Measurements from ENCODE around the gene PRDX2.

Gene PRDX2

DNA sequence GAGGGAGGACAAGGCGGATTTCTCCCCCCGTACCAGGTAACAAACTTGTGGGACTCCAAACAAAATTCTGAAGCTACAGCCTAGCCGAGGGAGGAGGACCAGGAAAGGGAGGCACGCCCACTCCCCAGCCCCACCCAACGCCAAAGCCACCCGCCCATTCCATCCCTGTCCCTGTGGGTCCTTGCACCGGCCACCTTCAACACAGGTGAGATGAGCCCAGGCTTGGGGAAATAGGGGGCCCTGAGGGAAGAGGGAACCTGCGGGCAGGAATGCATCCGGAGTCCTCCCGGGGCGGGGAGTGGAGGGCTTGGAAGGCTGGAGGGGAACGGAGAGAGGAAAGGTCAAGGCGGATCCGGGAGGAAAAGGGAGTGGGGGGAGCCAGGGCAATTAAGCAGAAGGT, 50.0 kb downstream of the PRDX2 start, which contains the start of gene BEST2:
TSS of gene BEST2 (plus strand) at position 157 of the 400 bp plus-strand sequence. CDS start 802 bp downstream, outside the sequence.
- no peak for DNase-seq

DNA sequence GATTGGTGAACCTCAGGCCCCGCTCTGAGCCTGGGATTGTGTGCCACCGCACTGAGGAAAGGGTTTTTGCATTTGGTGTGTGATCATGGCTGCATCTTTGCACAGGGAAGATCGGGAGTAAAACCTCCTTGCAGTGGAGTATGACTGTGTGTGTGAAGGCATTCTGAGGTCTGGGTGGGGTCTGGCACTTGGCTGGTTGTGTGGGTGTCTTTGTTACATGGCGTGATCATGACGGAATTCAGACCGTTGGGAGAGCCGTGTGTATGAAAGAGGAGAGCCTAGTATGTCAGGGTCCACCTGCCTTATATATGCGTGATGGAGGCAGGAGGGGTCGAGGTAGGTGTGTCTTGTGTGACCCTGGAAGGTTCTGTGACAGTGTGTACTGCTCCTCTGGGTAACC, 50.7 kb downstream of the PRDX2 start:
- DNase-seq, result no peak

DNA sequence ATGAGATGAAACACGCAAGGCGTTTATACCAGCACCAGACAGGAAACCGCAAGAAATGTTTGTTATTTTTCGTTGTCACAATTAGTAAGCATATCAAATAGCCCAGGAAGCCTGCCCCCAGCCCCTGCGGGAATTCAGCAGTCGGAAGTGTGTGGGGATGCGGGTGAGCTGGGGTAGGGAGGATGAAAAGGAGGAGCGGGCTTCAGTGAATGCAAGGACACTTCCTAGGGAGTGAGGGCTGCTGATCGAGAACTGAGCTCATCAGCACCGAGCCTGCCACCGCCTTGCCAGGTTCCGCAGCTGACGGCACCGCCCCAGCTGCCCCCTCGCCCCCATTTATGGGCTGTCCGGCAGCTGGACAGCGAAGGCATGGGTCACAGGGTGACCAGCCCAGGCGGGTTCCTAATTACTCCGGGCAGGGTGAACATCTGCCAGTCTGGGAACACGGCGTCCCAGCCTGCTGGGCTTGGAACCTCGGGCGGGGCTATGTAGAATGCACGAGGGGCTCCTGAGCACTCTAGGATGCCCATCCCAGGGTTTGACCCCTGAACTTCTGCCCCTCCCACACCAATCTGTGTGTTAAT, 51.6 kb downstream of the PRDX2 start:
- no peak for DNase-seq

DNA sequence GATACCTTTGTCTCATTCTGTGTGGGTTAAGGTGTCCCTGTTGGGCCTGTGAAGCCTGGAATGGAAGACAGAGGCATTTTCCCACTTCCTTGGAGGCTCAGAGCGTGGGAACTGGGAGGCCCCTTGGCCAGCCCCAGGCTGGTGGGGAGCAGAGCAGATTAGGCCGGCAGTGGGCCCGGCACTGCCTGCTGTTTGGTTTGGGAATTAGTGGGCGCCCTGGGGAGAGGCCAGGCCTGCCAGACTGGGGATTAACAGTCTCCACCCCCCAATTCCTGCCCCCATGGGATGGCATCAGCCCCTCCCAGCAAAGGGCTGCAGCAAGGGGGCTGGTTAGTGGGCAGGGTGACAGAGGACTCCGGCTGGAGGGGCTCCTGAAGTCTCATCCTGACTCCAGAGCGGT, 53.1 kb downstream of the PRDX2 start:
- no peak for DNase-seq

Measured in SW 1271 (cell line).